H1 (cell line): Measurements from ENCODE around the gene SENP2. TPM values are rescaled to one million over a fixed set of nuclear protein-coding genes. Genes with fewer than 3 reads are reported as not detected.

Experiments
- CBX5 ChIP-seq: fragments of 300-800, 300-1000 bp; sonication (generic); IDR thresholded peaks from 2 replicates; pipeline ENCODE4 v1.7.1; 2016; ENCODE audit warnings: antibody characterized with exemption, low read length, low read depth
- CHD7 ChIP-seq: fragments of 300-600 bp; sonication (generic); IDR thresholded peaks from 2 replicates; pipeline ENCODE4 v1.7.1; 2012; ENCODE audit warnings: low read length, moderate library complexity, mild to moderate bottlenecking, inconsistent platforms; ENCODE audit not compliant: insufficient replicate concordance
- CREB1 ChIP-seq: IDR thresholded peaks from 2 replicates; pipeline ENCODE4 v1.6.1; 2012; ENCODE audit warnings: inconsistent platforms
- E2F6 ChIP-seq: IDR thresholded peaks from 2 replicates; pipeline ENCODE4 v1.6.1; 2012; ENCODE audit warnings: inconsistent platforms
- EZH2 ChIP-seq: fragments of 200-600 bp; sonication (generic); IDR thresholded peaks from 2 replicates; pipeline ENCODE4 v1.7.1; 2012; ENCODE audit warnings: low read depth, mild to moderate bottlenecking, moderate library complexity, low read length, inconsistent platforms; ENCODE audit not compliant: severe bottlenecking
- NANOG ChIP-seq: IDR thresholded peaks from 2 replicates; pipeline ENCODE4 v1.6.1; 2011; ENCODE audit warnings: low read length, low read depth, mild to moderate bottlenecking, inconsistent platforms; ENCODE audit not compliant: insufficient read depth, poor library complexity, severe bottlenecking
- RBBP5 ChIP-seq: IDR thresholded peaks from 2 replicates; pipeline ENCODE4 v1.7.1; 2012; ENCODE audit warnings: low read depth, mild to moderate bottlenecking, inconsistent platforms, low read length, moderate library complexity, borderline replicate concordance
- RXRA ChIP-seq: IDR thresholded peaks from 2 replicates; pipeline ENCODE4 v1.6.1; 2011; ENCODE audit warnings: low read depth, mild to moderate bottlenecking, low read length, moderate library complexity; ENCODE audit not compliant: insufficient read depth
- SP1 ChIP-seq: IDR thresholded peaks from 2 replicates; pipeline ENCODE4 v1.6.1; 2011; ENCODE audit warnings: low read depth, low read length
- TCF12 ChIP-seq: IDR thresholded peaks from 2 replicates; pipeline ENCODE4 v1.6.1; 2011; ENCODE audit warnings: low read depth, mild to moderate bottlenecking, low read length
- TEAD4 ChIP-seq: IDR thresholded peaks from 2 replicates; pipeline ENCODE4 v1.6.1; 2012; ENCODE audit warnings: low read depth, low read length, inconsistent platforms, mixed read lengths
- ZNF274 ChIP-seq: IDR thresholded peaks from 2 replicates; pipeline ENCODE4 v1.7.0; 2012; ENCODE audit warnings: low read length, borderline replicate concordance; ENCODE audit errors: extremely low read depth
- polyA plus RNA-seq, 7 experiments: library from polyadenylated mRNA; depleted of rRNA in 3 of 7; stranded (reverse) in 5 of 7; unstranded in 2 of 7; fragments of >200 nt in 5 of 7; fragments of 200-250 nt in 2 of 7; gene quantifications; 1 replicate in 5 of 7; 2 replicates in 1 of 7; 4 replicates in 1 of 7; pipeline versions ENCODE4 v1.2.1 to v1.2.3, GENCODE V29; 2011 to 2013; ENCODE audit warnings: missing spikeins in 2 of 7, mixed read lengths in 2 of 7
- total RNA-seq: library from RNA; stranded (reverse); fragmentation: NEBNext Ultra II Directional; extraction: Animal tissue kit (Norgen Biotek cat#: 25700); gene quantifications from 2 replicates; pipeline ENCODE4 v1.2.1, GENCODE V29; 2021

Gene SENP2
- total and polyA plus RNA-seq, 2 of the 8 experiments (the other 6 are each of a cell fraction or from before 2014, with no cell fraction given) = 25.2 to 69.3 TPM

GRCh38 chr3:185595526-185595925 is 9.4 kb downstream of the SENP2 start (continued):
- TF ChIP-seq CHD7 (no peak), TCF12 (no peak), RXRA (no peak), RBBP5 (no peak), NANOG (no peak), ZNF274 (no peak), CREB1 (no peak), E2F6 (no peak), EZH2 (no peak), TEAD4 (no peak), SP1 (no peak), CBX5 (no peak)
